HG03280 (cell line): ENCODE data around the gene DUSP19.
A peak's percentile ranks its signal among the peaks of the same experiment; 100 is the strongest.

Experiments used
- ATAC-seq: cut with Tn5 transposase; IDR thresholded peaks from one replicate; pipeline ENCODE4 v1.9.1; 2021; ENCODE audit warnings: mild to moderate bottlenecking, moderate library complexity; ENCODE audit not compliant: unreplicated experiment

The DUSP19 gene

DNA sequence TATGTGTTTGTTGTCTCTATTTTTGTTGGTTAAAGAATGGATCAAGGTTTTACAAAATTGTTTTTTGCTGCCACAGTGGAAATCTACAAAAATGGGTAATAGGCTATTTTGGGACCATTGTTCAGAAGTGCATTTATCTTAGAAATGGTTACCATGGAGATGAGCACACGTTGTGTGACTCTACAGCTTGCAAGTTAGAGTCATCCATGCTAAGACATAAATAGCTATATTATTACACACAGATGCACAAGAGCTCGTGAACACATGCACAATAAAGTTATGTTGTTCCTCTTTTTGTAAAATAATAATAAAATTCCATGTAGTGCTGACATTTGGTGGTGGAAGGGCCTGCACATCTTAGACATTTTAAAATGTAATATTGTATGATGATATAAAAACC lies 15.5 kb upstream of the DUSP19 start:
- ATAC-seq: no peak

DNA sequence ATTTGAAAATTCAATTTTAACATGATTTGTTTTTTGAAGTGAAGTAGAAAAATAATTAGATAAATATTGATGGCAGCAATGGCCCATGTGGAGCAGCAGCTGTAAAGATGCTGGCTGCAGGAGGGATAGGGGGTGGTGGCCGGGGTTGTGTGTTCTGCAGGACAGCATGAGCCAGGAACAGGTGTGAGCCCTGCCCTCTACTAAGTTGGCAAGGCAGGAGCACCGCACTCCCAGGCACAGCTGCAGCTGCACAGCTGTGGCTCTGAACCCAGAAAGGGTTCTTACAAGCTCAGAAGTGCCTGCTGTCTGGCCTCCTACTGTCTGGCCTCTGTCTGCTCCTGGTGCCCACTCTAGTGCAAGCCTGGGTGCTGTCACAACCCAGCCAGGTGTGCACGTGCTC lies 10.0 kb upstream of the DUSP19 start:
- no peak for ATAC-seq

DNA sequence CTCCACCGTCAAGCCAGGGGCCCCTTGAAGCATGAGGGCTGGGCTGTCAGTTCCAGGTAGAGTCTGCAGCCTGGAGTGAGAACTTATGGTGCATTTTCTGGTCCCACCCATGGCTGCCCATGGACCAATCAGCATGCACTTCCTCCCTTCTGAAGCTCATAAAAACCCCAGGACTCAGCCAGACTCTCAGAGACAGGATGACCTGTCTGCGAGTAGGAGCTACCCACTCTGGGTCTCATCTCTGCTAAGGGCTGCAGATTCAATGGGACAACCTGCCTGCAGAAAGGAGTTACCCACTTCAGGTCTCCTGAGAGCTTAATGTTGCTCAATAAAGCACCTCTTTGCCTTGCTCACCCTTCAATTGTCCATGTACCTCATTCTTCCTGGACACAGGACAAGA lies 9.4 kb upstream of the DUSP19 start:
- no peak for ATAC-seq

DNA sequence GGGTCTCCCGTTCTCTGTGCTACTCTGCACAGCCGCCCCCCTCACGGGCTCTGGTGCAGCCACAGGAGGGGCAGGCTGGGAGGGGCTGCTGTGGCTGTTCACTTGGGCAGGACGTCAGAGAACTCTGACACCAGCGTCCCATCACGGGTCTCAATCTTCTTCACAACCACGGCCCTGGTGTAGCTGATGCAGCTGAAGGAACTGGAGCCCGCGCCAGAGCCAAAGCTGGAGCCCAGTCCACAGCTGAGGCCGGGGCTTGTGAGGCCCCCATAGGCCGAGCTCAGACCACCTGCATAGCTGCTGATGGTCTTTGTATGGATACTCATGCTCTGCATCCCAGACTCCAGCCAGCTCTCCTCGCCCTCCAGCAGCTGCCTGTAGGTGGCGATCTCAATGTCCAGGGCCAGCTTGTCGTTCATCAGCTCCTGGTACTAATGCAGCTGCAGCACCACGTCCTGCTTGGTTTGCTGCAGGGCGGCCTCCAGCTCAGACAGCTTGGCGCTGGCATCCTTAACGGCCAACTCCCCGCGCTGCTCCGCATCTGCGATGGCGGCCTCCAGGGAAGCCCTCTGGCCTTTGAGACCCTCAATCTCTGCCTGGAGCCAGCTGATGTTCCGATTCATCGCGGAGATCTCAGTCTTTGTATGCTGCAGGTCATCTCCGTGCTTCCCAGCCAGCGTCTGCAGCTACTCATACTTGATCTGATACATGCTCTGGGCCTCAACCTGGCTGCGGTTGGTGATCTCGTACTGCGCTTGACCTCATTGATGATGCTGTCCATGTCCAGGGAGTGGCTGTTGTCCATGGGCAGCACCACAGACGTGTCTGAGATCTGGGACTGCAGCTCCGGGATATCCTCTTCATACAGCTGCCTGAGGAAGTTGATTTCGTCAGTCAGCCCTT lies 7.4 kb upstream of the DUSP19 start:
- ATAC-seq: no peak

DNA sequence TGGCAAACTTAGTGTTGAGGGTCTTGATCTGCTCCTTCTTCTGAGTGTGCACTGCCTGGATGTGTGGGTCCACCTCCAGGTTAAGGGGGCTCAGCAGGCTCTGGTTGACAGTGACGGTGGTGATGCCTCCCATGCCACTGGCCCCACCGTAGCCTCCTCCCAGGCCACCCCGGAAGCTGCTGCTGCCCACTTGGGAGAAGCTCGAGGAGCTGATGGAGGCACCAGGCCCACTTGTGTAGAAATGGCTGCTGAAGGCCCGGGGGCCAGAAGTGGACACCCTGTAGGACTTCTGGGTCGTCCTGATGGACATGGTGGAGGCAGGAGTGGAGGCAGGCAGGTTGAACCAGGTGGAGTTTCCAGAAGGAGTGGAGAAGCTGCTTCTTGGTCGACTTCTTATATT lies 6.4 kb upstream of the DUSP19 start:
- no peak for ATAC-seq

DNA sequence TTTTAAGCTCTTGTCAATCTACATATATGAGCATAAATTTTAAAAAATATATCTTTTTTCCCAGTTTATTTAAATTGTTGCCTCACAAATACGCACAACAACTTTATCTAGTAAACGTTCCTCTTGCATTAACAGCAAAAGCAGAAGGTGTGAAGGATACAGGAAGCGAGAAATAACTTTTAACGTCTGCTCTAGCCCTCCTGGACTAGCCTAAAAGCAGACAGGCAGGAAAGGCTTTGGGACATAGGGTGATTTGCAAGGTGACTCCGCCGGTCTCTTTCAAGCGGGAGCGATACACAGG lies 434 bp upstream of the DUSP19 start:
- no peak for ATAC-seq

DNA sequence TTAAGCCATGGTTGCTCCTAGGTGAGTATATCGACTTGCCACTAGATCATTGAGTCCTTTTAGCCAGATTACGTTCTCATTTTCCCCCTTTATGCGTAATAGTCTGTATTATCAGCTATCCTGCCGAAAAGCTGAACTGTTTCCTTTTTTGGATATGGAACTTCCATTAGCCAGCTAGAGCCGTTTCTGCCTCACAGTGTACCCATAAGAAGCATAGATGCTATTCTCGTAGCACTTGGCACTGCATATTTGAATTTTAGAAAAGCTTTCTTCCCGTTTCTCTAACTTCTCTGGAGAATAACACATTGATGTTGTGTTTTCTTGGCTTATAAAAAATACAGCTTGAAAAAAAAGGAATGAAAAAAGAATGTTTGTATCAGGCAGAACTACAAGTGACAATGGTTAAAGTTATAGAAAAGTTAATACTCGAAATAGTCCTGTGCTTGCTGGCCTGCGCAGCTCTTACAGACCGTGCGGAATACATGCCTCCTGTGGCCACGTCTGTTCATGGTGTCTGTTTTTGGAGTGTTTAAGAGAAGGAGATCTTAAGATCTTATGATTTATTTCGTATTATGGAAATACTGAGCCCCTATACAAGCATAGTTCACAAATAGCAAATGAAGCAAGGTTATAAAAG lies 710 bp downstream of the DUSP19 start:
- ATAC-seq: peak; percentile 19

DNA sequence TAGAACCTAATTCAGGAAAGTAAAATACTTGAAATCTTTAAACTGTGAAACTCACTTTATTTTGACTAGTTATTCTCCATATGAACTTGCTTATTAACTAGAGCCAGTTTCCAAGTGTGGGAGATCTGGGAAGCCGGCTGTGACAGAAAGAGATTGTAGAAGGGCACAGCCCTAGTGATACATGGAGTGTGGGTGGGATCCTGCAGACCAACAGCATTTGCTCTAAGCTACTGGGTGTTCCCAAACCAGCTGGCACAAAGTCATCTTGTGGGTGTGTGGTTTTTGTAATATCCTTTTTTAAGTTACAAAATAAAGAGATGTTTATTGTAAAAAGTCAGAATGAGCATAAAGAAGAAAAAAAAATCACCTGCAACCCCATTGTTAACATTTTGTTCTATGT lies 3.4 kb downstream of the DUSP19 start:
- no peak for ATAC-seq

DNA sequence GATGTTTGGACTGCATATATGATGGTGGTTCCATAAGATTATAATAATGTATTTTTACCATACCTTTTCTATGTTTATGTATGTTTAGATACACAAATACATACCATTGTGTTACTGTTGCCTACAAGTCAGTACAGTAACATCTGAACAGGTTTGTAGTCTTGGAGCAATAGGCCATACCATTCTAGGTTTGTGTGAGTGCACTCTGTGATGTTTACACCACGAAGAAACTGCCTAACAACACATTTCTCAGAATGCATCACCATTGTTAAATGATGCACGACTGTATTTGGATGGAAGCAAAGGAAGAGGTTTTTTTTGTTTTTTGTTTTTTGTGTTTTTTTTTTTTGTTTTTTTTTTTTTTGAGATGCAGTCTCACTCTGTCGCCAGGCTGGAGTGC lies 9.5 kb downstream of the DUSP19 start:
- ATAC-seq: no peak

DNA sequence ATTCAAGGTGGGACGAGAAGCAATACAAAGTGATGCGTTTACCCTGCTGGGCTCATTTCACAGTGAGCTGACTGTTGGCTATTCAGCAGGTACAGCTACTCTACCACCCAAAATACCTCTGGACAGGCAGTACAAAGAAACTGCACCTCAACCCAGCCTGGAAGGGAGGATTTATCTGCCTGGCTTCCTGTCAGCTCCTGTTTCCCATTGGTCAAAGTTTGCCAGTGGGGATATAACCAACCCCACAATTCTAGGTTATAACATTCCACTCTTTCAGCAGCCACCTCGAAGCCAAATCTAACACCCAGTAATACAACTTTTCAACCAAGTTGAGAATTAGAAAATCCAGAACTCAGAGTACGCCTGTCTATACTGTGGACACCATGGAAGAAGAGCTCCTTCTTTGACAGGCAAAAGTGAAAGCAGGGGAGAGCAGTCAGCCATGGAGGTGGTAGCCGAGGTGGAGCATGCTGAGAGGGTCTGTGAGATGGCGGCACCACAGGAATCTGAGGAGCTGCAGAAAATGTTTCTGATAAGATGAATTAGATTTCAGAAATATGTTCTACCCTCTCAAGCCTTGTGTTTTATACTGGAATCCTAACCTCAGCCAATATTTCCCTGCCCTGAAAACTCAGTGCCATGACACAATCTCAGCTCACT lies 10.8 kb downstream of the DUSP19 start:
- ATAC-seq: no peak

DNA sequence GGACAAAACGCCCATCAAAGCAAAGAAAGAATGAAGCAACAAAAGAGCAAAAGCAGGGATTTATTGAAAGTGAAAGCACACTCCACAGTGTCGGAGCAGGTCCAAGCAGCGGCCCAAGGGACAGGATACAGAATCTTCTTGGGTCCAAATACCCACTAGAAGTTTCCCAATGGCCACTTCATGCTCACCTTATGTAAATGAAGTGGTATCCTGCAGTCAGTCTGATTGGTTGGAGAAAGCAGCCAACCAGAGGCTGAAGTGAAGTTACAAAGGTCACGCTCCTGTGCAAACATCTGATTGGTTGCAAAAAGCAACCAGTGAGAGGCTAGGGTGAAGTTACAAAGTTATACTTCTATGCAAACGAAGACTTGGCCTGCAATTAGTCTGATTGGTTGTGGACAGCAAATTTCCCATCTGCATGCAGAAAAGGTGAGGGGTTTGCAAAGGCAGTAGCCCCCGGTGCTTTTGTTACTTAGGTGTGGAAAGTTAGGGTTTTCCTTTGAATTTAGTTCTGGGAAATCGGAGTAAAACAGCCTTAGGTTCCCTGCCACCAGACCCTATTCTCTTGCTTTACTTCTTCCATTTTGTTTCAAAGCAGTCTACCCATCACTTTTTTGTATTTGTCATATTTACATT lies 12.9 kb downstream of the DUSP19 start:
- ATAC-seq: no peak

DNA sequence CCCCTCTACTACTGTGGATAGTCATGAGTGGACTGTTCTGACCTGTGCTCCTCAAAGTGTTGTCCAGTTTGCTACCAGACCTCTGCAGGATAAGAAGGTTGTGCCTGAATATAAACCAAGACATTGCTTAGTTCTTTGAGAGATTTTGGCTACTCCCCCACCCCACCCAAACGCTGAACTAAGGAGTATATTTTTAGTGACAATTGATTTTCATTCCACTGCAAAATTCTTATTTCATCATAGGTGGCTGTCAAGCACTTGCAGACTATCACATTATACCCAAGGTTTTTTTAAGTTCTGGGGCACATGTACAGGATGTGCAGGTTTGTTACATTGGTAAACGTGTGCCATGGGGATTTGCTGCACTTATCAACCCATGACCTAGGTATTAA lies 13.4 kb downstream of the DUSP19 start:
- ATAC-seq: no peak

DNA sequence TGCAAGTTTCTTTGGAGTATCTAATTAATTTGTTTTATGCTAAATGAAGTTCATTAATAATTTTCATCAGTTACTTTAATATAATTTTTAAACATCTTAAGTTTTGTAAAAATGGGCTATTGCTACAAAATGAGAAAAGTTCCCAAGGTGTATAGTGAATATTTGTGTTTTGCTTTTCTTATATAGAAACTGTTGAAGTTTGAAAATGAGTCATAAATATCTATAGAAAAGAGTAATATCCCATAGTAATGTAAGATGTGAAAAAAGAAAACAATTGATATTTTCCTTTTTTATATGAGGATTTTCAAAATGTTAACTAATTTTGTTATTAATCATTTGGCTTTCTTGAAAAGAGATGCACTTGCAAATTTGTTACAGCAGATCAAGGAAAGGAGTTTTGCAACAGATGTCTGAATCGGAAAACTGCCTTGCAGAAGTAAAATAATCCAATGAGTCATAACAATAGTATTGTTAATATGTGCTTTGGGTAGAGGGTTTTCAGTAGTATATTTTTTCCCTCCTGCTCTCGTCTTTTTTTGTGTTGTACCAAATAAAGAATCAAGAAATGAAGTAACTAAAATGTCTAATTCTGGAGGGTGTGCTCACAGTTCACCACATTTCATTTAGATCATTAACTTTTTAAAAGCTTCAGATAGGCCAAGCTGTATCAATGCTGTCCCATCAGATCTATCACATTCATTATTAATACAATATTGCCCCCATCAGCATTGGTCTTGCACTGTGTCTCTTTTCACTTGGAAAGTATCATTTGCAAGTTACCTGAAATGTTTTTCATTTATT lies 15.5 kb downstream of the DUSP19 start:
- ATAC-seq: peak; percentile 74

DNA sequence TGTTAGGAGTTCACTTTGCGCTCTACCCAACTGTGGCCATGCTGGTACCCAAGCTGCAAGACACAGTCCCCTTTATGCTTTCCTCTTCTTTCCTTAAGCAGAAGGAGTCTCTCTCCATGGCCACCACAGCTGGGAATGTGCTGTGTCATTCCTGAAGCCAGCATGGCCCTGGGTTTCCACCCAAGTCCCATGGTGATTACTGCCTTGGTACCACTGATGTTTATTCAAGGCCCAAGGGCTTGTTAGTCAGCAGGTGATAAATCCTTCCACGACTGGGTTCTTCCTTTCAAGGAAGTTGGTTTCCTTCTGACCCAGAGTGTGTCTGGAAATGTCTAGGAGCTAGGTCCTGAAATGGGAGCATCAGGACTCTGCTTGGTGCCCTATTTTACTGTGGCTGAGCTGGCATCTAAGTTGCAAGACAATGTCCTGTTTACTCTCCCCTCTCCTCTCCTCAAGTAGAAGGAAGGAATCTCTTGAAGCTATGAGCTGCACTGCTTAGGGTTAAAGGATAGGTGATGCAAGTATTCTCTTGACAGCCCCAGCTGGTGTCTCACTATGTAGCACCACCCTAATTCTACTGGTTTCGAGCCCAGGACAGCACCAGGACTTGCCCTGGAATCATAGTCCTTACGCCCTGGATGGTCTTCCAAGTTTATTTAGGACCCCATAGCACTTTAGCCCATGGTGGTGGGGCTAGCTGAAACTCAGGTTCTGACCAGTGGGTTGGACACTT lies 27.0 kb downstream of the DUSP19 start:
- no peak for ATAC-seq

DNA sequence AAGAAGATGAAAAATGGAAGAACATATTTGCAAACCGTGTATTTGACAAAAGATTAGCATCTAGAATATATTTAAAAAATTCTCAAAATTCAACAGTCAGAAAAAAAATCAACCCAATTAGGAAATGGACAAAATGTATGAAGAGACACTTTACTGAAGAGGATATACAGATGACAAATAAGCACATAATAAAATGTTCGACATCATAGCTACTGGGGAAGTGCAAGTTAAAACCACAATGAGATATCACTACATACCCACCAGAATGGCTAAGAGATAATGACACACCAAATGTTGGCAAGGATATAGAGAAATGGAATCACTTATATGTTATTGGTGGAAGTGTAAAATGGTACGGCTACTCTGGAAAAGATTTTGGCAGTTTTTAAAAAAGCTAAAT lies 34.0 kb downstream of the DUSP19 start:
- ATAC-seq: no peak

DNA sequence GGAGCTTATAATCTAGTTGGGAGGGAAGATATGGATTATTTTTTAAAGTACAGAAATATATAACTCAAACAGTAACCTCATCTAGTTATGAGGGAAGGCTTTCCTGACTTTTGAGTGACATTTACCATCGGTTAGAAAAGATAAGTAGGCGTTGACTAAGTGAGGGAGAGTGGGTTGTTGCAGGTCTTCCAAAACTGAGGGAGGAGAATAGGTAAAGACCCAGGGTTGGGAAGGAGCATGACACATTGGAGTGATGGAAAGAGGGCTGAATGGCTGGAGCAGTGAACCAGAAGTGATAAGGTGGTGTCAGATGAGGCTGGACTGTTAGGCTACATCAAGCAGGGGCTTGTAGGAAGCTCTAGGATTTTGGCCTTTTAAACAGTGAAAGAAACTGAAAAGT lies 35.1 kb downstream of the DUSP19 start:
- ATAC-seq: no peak

DNA sequence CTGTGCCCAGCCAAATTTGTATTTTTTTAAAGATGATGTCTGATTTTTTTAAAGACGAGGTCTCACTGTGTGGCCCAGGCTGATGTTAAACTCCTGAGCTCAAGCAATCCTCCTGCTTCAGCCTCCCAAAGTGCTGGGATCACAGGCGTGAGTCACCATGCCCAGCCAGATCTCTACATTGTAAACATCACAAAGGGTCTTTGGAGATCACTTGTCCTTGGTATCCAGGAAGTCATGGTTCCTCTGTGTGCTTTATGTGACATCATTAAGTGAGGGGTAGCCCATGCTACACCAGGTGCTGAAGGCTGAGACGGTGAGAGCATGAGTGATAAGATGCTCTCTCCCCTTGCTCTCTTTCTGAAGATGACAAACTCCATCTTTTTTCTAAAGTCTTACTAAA lies 38.7 kb downstream of the DUSP19 start:
- no peak for ATAC-seq

DNA sequence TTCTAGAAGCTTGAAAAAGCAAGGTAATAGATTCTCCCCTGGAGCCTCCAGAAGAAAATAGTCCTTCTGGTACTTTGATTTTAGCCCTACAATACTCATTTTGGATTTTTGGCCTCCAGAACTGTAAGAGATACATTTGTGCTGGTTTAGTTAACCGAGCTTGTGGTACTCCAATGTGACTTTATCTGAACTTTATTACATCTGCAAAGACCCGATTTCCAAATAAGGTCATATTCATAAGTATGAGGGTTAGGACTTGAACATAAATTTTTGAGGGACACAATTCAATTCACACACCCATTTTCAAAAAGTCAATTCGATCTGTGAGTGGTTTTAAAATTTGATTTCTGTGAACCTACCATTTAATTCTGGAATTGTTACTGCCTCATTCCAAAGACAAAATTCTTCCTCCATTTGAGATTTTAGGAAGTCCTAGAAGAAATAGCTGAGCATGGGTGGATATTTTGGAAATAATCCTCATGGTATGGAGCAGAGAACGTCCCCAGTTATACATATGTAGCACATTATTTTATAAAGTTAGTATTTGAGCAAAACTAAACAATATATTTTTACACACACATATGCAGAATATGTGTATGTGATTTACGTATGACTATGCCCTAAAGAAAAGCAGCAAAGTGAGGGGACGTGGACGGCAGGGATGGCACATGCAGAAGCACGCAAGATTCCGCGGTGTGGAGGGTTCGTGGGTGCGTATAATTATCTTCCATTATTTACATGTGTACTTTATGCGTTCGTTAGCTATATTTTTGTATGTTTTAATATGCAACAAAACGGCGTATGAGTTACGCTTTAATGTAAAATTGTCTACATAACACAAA lies 44.8 kb downstream of the DUSP19 start:
- ATAC-seq: no peak

DNA sequence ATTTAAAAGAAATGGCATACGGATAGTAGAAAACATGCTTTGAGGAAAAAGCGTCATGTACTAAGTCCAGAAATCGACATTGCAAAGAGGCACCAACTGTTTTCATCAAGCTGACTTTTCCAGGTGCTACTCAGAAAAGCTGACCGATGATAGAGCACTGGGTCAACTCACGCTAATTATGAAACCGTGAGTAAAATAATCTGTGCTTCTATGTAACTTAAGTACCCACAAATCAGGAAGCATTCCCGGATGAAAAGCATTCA lies 45.3 kb downstream of the DUSP19 start:
- ATAC-seq: peak; percentile 36
